Measurements from ENCODE around the gene CAPN10.

CAPN10 gene

GRCh38 chr2:240579071-240579762 is 7.3 kb upstream of the CAPN10 start:
- H3K4me3 ChIP-seq (ENCODE audit: low read depth, low read length), result no peak overlapping the region
- in situ Hi-C loops (cut with HindIII; ENCODE audit: low sequenced_read_pairs), result no loop called here
- DNase-seq (ENCODE audit: low read depth, low spot score), result no peak

DNA sequence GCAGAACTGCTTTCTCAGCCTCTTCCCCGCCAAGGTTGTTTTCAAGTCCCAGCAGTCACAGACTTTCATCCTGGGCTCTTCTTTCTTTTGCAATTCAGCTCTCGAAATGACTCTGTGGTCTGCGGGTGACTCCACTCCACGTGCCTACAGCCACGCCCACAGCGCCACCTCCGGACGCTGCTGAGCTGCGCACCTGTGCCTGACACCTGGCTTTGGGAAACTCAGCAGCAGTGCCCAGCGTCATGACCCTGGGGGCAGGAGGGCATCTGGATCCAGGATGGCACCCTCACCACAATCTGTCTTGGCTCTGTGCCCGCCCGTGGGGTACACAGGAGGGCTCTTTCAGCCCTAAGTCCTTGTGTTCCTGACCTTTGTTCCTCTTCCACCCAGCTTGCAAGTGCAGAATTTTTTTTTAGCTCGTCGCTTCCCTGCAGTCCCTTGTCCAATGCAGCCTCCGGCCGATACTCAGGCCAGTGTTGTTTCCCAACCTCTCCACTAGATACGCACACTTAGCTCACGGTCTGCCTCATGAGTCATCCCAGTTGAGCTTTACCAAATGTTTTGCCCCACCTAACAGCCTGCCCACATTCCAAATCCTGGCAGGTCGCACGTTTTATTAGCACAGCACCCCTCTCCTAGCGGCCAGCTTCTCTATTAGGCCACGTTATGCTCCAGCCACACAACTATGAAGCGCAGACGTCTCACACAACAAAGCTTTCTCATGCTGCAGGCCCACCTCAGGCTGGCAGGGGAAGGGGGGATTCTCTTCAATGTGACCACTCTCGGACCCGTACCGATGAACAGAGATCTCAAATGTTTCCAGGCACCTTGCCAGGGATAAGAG is 6.5 kb upstream of the CAPN10 start:
- in situ Hi-C loops (cut with HindIII; ENCODE audit: low sequenced_read_pairs), result no loop called here
- H3K4me3 ChIP-seq (ENCODE audit: low read depth, low read length), result no peak overlapping the region
- TF ChIP-seq CTCF (IDR thresholded peaks at IDR 0.05; ENCODE audit: low read depth, low read length), result no peak
- peak; percentile 62 for DNase-seq (ENCODE audit: low read depth, low spot score)

More at GRCh38 chr2:240579071-240579762, 7.3 kb upstream of the CAPN10 start:
- TF ChIP-seq CTCF (IDR thresholded peaks at IDR 0.05; ENCODE audit: low read depth, low read length), result no peak

DNA sequence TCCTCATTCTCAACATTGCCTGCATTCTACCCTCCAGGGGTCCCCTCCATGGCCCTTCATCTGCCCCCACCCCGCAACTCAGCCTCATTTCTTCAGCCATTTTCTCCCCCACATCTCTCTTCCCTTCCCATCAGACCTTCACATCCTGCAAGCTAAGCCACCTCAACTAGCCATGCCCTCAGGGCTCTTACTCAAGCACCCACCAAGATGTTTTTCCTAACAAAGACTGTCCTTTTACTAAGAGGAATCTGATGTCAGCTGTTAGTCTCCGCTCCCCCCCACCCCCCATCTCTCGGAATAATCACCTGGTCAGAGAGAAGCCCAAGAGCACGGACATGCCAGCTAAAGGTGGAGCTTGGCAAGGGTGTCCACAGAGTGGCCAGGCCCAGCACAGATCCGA is 4.7 kb upstream of the CAPN10 start:
- in situ Hi-C loops (cut with HindIII; ENCODE audit: low sequenced_read_pairs), result no loop called here
- DNase-seq (ENCODE audit: low read depth, low spot score), result no peak
- no peak for TF ChIP-seq CTCF (IDR thresholded peaks at IDR 0.05; ENCODE audit: low read depth, low read length)
- no peak overlapping the region for H3K4me3 ChIP-seq (ENCODE audit: low read depth, low read length)

DNA sequence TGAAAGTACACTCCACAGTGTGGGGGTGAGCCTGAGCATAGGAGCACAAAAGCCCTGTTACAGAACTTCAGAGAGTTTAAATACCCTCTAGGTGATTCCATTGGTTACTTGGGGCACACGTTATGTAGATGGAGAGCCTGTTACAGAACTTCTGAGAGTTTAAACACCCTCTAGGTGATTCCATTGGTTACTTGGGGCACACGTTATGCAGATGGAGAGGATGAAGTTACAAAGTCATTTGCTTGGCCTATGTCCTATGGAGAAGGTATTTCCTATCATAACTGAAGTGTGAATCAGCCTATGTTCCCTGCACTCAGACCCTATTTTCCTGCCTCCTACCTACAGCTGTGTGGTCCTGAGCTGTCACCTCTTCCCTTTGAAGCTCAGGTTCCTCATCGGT is 3.8 kb upstream of the CAPN10 start:
- H3K4me3 ChIP-seq (ENCODE audit: low read depth, low read length), result no peak overlapping the region
- TF ChIP-seq CTCF (IDR thresholded peaks at IDR 0.05; ENCODE audit: low read depth, low read length), result no peak
- in situ Hi-C loops (cut with HindIII; ENCODE audit: low sequenced_read_pairs), result no loop called here
- no peak for DNase-seq (ENCODE audit: low read depth, low spot score)

DNA sequence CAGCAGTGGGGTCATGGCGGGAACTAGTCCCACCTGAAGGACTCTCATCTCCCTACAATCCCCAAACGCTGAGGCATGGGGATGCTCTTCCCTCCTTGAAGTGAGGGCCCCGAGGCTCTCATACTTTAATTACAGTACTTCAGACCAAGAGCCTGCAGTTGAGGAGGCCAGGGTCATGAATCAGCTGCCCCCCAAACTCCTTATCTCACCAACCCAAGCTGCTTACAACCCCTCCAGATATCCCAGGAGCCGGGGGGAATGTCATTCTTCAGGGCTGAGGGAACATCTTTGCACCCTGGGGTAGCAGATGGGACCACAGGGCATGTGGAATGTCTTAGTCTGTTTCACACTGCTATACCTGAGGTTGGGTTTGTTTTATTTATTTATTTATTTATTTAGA is 2.8 kb upstream of the CAPN10 start:
- TF ChIP-seq CTCF (IDR thresholded peaks at IDR 0.05; ENCODE audit: low read depth, low read length), result no peak
- in situ Hi-C loops (cut with HindIII; ENCODE audit: low sequenced_read_pairs), result no loop called here
- no peak for DNase-seq (ENCODE audit: low read depth, low spot score)

GRCh38 chr2:240584486-240585031 is 2.0 kb upstream of the CAPN10 start:
- TF ChIP-seq CTCF (IDR thresholded peaks at IDR 0.05; ENCODE audit: low read depth, low read length), result no peak
- in situ Hi-C loops (cut with HindIII; ENCODE audit: low sequenced_read_pairs), result no loop called here
- no peak for DNase-seq (ENCODE audit: low read depth, low spot score)
- no peak overlapping the region for H3K4me3 ChIP-seq (ENCODE audit: low read depth, low read length)

More for the DNA sequence above, 2.8 kb upstream of the CAPN10 start:
- no peak overlapping the region for H3K4me3 ChIP-seq (ENCODE audit: low read depth, low read length)

Data from astrocyte of the spinal cord (primary cell).